Gastroesophageal sphincter (tissue), 2 donors: ENCODE results near the gene DYSF.

Experiments used
- POLR2A ChIP-seq, 2 donors: fragments of 450-650 bp; IDR thresholded peaks; one replicate each; pipeline ENCODE4 v1.6.1; 2017; ENCODE audit warnings: antibody characterized with exemption in 2 of 2, mild to moderate bottlenecking in 2 of 2, moderate library complexity in 1 of 2
- POLR2AphosphoS5 ChIP-seq: sonication (generic); formaldehyde crosslinking; IDR thresholded peaks from one replicate; pipeline ENCODE4 v1.6.1; 2017; ENCODE audit warnings: antibody characterized with exemption

DNA sequence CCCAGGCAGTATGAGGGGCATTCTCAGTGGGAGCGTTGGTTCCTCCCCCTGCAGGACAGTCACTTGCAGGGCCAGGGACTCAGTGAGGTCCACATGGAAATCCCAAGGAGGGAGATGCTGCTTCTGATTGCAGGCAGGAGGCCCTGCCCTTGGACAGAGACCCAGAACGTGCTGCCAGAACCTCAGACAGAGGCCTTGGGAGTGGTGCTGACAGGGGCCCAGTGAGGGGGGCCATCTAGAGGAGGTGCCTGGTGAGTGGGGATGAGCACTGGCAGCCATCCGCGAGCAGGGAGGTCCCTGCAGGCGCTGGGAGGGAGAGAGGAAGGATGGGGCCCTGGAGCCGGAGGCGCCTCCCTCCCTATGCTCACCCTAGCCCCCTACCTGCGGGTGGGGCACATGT lies 133.1 kb downstream of the DYSF start:
- TF ChIP-seq POLR2A (IDR thresholded peaks at IDR 0.05): no peak
- TF ChIP-seq POLR2AphosphoS5: no peak
